ENCODE results near the gene UNC13A.

- no peak for TF ChIP-seq CTCF (IDR thresholded peaks at IDR 0.05; ENCODE audit: borderline replicate concordance, extremely low read depth, low read length, poor library complexity, severe bottlenecking)
- no peak for TF ChIP-seq EZH2 (IDR thresholded peaks at IDR 0.05; ENCODE audit: borderline replicate concordance, low read depth, low read length, severe bottlenecking)
Observed at GRCh38 chr19:17726964-17727773, 39.0 kb upstream of the UNC13A start.
